ENCODE results near the gene TP63.
"Not testable (repeated sequence)": the region's sequence is repeated elsewhere in the genome, so short reads cannot be mapped to it uniquely, and the experiment has no call there.

TP63 gene

GRCh38 chr3:189631373-189631408 is at the start of gene TP63:
TSS of gene TP63 (plus strand) at chr3:189631389. CDS start at chr3:189631516, 127 bp downstream.
- Histone ChIP-seq H3K9ac (ENCODE audit: low read depth, low read length) (no peak within 1 kb of the TSS), H3K36me3 (ENCODE audit: control insufficient read depth, insufficient read depth, low read length) (no peaks in the 10 kb centered on the region), H3K27me3 (ENCODE audit: control insufficient read depth, insufficient read depth, low read length) (no peaks in the 10 kb centered on the region), H3K4me3 (ENCODE audit: low read depth, low read length) (no peak within 1 kb of the TSS), H3K4me1 (ENCODE audit: control insufficient read depth, insufficient read depth, low read length) (peaks cover 8% of the 10 kb centered on the region), H3K9me3 (ENCODE audit: control insufficient read depth, insufficient read depth, low read length) (no peaks in the 10 kb centered on the region)

GRCh38 chr3:189582179-189582578 is 49.0 kb upstream of the TP63 start:
- Histone ChIP-seq H3K4me1 (ENCODE audit: control insufficient read depth, insufficient read depth, low read length) (no peaks in the 10 kb centered on the region), H3K36me3 (ENCODE audit: control insufficient read depth, insufficient read depth, low read length) (no peaks in the 10 kb centered on the region), H3K9me3 (ENCODE audit: control insufficient read depth, insufficient read depth, low read length) (no peaks in the 10 kb centered on the region), H3K27me3 (ENCODE audit: control insufficient read depth, insufficient read depth, low read length) (no peaks in the 10 kb centered on the region), H3K4me3 (ENCODE audit: low read depth, low read length) (no peak overlapping the region), H3K9ac (ENCODE audit: low read depth, low read length) (no peak overlapping the region)

- Histone ChIP-seq H3K27me3 (ENCODE audit: control insufficient read depth, insufficient read depth, low read length) (no peaks in the 10 kb centered on the region), H3K9ac (ENCODE audit: low read depth, low read length) (no peak overlapping the region), H3K4me3 (ENCODE audit: low read depth, low read length) (no peak overlapping the region), H3K9me3 (ENCODE audit: control insufficient read depth, insufficient read depth, low read length) (no peaks in the 10 kb centered on the region), H3K36me3 (ENCODE audit: control insufficient read depth, insufficient read depth, low read length) (no peaks in the 10 kb centered on the region), H3K4me1 (ENCODE audit: control insufficient read depth, insufficient read depth, low read length) (no peaks in the 10 kb centered on the region)
Observed at GRCh38 chr3:189584645-189585044, 46.5 kb upstream of the TP63 start.

- no peaks in the 10 kb centered on the region for H3K36me3 ChIP-seq (ENCODE audit: control insufficient read depth, insufficient read depth, low read length)
- no peaks in the 10 kb centered on the region for H3K27me3 ChIP-seq (ENCODE audit: control insufficient read depth, insufficient read depth, low read length)
- H3K9ac ChIP-seq (ENCODE audit: low read depth, low read length), result no peak overlapping the region
- no peaks in the 10 kb centered on the region for H3K9me3 ChIP-seq (ENCODE audit: control insufficient read depth, insufficient read depth, low read length)
- H3K4me3 ChIP-seq (ENCODE audit: low read depth, low read length), result no peak overlapping the region
- no peaks in the 10 kb centered on the region for H3K4me1 ChIP-seq (ENCODE audit: control insufficient read depth, insufficient read depth, low read length)
Observed at GRCh38 chr3:189586941-189587663, 44.1 kb upstream of the TP63 start.

- H3K4me1 ChIP-seq (ENCODE audit: control insufficient read depth, insufficient read depth, low read length), result no peaks in the 10 kb centered on the region
Observed at GRCh38 chr3:189587664-189588040, 43.5 kb upstream of the TP63 start.

GRCh38 chr3:189588070-189588469 is 43.1 kb upstream of the TP63 start:
- no peak overlapping the region for H3K9ac ChIP-seq (ENCODE audit: low read depth, low read length)
- H3K9me3 ChIP-seq (ENCODE audit: control insufficient read depth, insufficient read depth, low read length), result no peaks in the 10 kb centered on the region
- no peak overlapping the region for H3K4me3 ChIP-seq (ENCODE audit: low read depth, low read length)
- no peaks in the 10 kb centered on the region for H3K36me3 ChIP-seq (ENCODE audit: control insufficient read depth, insufficient read depth, low read length)
- no peaks in the 10 kb centered on the region for H3K27me3 ChIP-seq (ENCODE audit: control insufficient read depth, insufficient read depth, low read length)
- H3K4me1 ChIP-seq (ENCODE audit: control insufficient read depth, insufficient read depth, low read length), result no peaks in the 10 kb centered on the region

More at GRCh38 chr3:189587664-189588040, 43.5 kb upstream of the TP63 start:
- Histone ChIP-seq H3K36me3 (ENCODE audit: control insufficient read depth, insufficient read depth, low read length) (no peaks in the 10 kb centered on the region), H3K27me3 (ENCODE audit: control insufficient read depth, insufficient read depth, low read length) (no peaks in the 10 kb centered on the region), H3K4me3 (ENCODE audit: low read depth, low read length) (no peak overlapping the region), H3K9me3 (ENCODE audit: control insufficient read depth, insufficient read depth, low read length) (no peaks in the 10 kb centered on the region), H3K9ac (ENCODE audit: low read depth, low read length) (no peak overlapping the region)

GRCh38 chr3:189588475-189589178 is 42.6 kb upstream of the TP63 start:
- H3K4me1 ChIP-seq (ENCODE audit: control insufficient read depth, insufficient read depth, low read length), result no peaks in the 10 kb centered on the region
- no peak overlapping the region for H3K4me3 ChIP-seq (ENCODE audit: low read depth, low read length)
- no peaks in the 10 kb centered on the region for H3K27me3 ChIP-seq (ENCODE audit: control insufficient read depth, insufficient read depth, low read length)
- no peaks in the 10 kb centered on the region for H3K36me3 ChIP-seq (ENCODE audit: control insufficient read depth, insufficient read depth, low read length)
- H3K9ac ChIP-seq (ENCODE audit: low read depth, low read length), result no peak overlapping the region
- H3K9me3 ChIP-seq (ENCODE audit: control insufficient read depth, insufficient read depth, low read length), result no peaks in the 10 kb centered on the region

- Histone ChIP-seq H3K9me3 (ENCODE audit: control insufficient read depth, insufficient read depth, low read length) (no peaks in the 10 kb centered on the region), H3K4me1 (ENCODE audit: control insufficient read depth, insufficient read depth, low read length) (no peaks in the 10 kb centered on the region), H3K36me3 (ENCODE audit: control insufficient read depth, insufficient read depth, low read length) (no peaks in the 10 kb centered on the region), H3K4me3 (ENCODE audit: low read depth, low read length) (no peak overlapping the region), H3K9ac (ENCODE audit: low read depth, low read length) (no peak overlapping the region), H3K27me3 (ENCODE audit: control insufficient read depth, insufficient read depth, low read length) (no peaks in the 10 kb centered on the region)
Observed at GRCh38 chr3:189589179-189589569, 42.0 kb upstream of the TP63 start.

- Histone ChIP-seq H3K4me3 (ENCODE audit: low read depth, low read length) (no peak overlapping the region), H3K9ac (ENCODE audit: low read depth, low read length) (no peak overlapping the region), H3K4me1 (ENCODE audit: control insufficient read depth, insufficient read depth, low read length) (no peaks in the 10 kb centered on the region), H3K36me3 (ENCODE audit: control insufficient read depth, insufficient read depth, low read length) (no peaks in the 10 kb centered on the region), H3K9me3 (ENCODE audit: control insufficient read depth, insufficient read depth, low read length) (no peaks in the 10 kb centered on the region), H3K27me3 (ENCODE audit: control insufficient read depth, insufficient read depth, low read length) (no peaks in the 10 kb centered on the region)
Observed at GRCh38 chr3:189590223-189590622, 41.0 kb upstream of the TP63 start.

- Histone ChIP-seq H3K27me3 (ENCODE audit: control insufficient read depth, insufficient read depth, low read length) (no peaks in the 10 kb centered on the region), H3K36me3 (ENCODE audit: control insufficient read depth, insufficient read depth, low read length) (no peaks in the 10 kb centered on the region), H3K9ac (ENCODE audit: low read depth, low read length) (no peak overlapping the region), H3K9me3 (ENCODE audit: control insufficient read depth, insufficient read depth, low read length) (no peaks in the 10 kb centered on the region), H3K4me3 (ENCODE audit: low read depth, low read length) (no peak overlapping the region), H3K4me1 (ENCODE audit: control insufficient read depth, insufficient read depth, low read length) (no peaks in the 10 kb centered on the region)
Observed at GRCh38 chr3:189593581-189593980, 37.6 kb upstream of the TP63 start.

- H3K9ac ChIP-seq (ENCODE audit: low read depth, low read length); H3K9me3 ChIP-seq (ENCODE audit: control insufficient read depth, insufficient read depth, low read length); H3K4me3 ChIP-seq (ENCODE audit: low read depth, low read length); H3K36me3 ChIP-seq (ENCODE audit: control insufficient read depth, insufficient read depth, low read length); H3K4me1 ChIP-seq (ENCODE audit: control insufficient read depth, insufficient read depth, low read length); H3K27me3 ChIP-seq (ENCODE audit: control insufficient read depth, insufficient read depth, low read length): not testable (repeated sequence)
Observed at GRCh38 chr3:189596078-189596979, 34.9 kb upstream of the TP63 start.

- Histone ChIP-seq H3K9me3 (ENCODE audit: control insufficient read depth, insufficient read depth, low read length) (no peaks in the 10 kb centered on the region), H3K36me3 (ENCODE audit: control insufficient read depth, insufficient read depth, low read length) (no peaks in the 10 kb centered on the region), H3K9ac (ENCODE audit: low read depth, low read length) (no peak overlapping the region), H3K4me3 (ENCODE audit: low read depth, low read length) (no peak overlapping the region), H3K4me1 (ENCODE audit: control insufficient read depth, insufficient read depth, low read length) (no peaks in the 10 kb centered on the region), H3K27me3 (ENCODE audit: control insufficient read depth, insufficient read depth, low read length) (no peaks in the 10 kb centered on the region)
Observed at GRCh38 chr3:189597918-189598317, 33.3 kb upstream of the TP63 start.
